Measurements from ENCODE around the gene ACOT11. TPM values are rescaled to one million over a fixed set of nuclear protein-coding genes. Genes with fewer than 3 reads are reported as not detected.

Gene ACOT11
- polyA plus RNA-seq, 1 of the 3 experiments (the other 2 are of a cell fraction): 6.9 TPM

DNA sequence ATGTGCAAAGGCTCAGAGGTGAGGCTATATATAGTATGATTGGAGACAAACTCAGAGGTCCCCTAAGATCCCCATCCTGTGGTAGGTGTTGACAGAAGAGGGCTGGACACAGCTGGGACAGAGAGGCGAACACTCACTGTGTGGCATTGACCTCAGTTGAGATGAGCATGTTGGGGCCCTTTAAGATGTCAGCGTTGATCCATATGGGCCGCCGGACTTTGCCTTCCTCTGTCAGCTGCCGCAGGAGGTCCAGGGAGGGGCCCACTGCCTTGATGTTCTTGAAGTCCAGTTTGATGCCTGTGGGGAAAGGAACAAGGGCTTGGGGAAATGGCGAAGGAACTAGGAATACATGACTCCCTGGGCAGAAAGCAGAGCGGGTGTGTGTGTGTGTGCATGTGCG, 66.5 kb downstream of the ACOT11 start:
- Histone ChIP-seq H3K79me2 (ENCODE audit: insufficient read depth) (no peaks in the 10 kb centered on the region), H3K36me3 (replicated peaks in 1 of 2; ENCODE audit: control insufficient read depth in 1 of 2, insufficient read depth in 2 of 2, low read length in 1 of 2) (no peaks in the 10 kb centered on the region), H3K27ac (ENCODE audit: low read depth in 2 of 2, low read length in 1 of 2) (no peak overlapping the region), H2AFZ (ENCODE audit: low read depth) (no peak overlapping the region), H3K9me2 (no peaks in the 10 kb centered on the region), H3K9ac (no peak overlapping the region), H3K27me3 (ENCODE audit: insufficient read depth) (no peaks in the 10 kb centered on the region), H3K4me2 (no peak overlapping the region), H3F3A (replicated peaks; ENCODE audit: insufficient read depth) (no peaks in the 10 kb centered on the region), H3K4me1 (ENCODE audit: control insufficient read depth in 1 of 2, insufficient read depth in 2 of 2, low read depth in 1 of 2, low read length in 1 of 2) (peaks cover 0 to 8% of the 10 kb centered on the region in 2 experiments; a peak in 1 of 4 replicates), H3K9me3 (no peaks in the 10 kb centered on the region), H3K4me3 (ENCODE audit: low read depth in 2 of 2, low read length in 1 of 2) (no peak overlapping the region), H4K20me1 (ENCODE audit: insufficient read depth) (no peaks in the 10 kb centered on the region)
- TF ChIP-seq, protein P1, sequence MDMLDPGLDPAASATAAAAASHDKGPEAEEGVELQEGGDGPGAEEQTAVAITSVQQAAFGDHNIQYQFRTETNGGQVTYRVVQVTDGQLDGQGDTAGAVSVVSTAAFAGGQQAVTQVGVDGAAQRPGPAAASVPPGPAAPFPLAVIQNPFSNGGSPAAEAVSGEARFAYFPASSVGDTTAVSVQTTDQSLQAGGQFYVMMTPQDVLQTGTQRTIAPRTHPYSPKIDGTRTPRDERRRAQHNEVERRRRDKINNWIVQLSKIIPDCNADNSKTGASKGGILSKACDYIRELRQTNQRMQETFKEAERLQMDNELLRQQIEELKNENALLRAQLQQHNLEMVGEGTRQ (IDR thresholded peaks at IDR 0.05; ENCODE audit: borderline replicate concordance, low read depth, low read length): no peak
- TF ChIP-seq NFIC (IDR thresholded peaks at IDR 0.05; ENCODE audit: borderline replicate concordance) (no peak), MXI1 (IDR thresholded peaks at IDR 0.05; ENCODE audit: low read depth, low read length) (no peak), YY1 (IDR thresholded peaks at IDR 0.05; ENCODE audit: low read depth) (no peak), MEF2A (IDR thresholded peaks at IDR 0.05; ENCODE audit: borderline replicate concordance, low read depth) (no peak)
- TF ChIP-seq, protein P2, sequence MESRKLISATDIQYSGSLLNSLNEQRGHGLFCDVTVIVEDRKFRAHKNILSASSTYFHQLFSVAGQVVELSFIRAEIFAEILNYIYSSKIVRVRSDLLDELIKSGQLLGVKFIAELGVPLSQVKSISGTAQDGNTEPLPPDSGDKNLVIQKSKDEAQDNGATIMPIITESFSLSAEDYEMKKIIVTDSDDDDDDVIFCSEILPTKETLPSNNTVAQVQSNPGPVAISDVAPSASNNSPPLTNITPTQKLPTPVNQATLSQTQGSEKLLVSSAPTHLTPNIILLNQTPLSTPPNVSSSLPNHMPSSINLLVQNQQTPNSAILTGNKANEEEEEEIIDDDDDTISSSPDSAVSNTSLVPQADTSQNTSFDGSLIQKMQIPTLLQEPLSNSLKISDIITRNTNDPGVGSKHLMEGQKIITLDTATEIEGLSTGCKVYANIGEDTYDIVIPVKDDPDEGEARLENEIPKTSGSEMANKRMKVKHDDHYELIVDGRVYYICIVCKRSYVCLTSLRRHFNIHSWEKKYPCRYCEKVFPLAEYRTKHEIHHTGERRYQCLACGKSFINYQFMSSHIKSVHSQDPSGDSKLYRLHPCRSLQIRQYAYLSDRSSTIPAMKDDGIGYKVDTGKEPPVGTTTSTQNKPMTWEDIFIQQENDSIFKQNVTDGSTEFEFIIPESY (IDR thresholded peaks at IDR 0.05; ENCODE audit: borderline replicate concordance, low read depth): no peak
- POLR2A ChIA-PET: no interaction called here
- DNase-seq: no peak
- WGBS (ENCODE audit: low lambda C conversion rate): 97% methylated on average over 8 of the region's 8 CpGs
- CTCF ChIA-PET: interaction anchor here (1.8 kb wide), 1 partner anchor 67 kb away, joined by 7 read pairs; the partner anchor contains the start of gene ACOT11

DNA sequence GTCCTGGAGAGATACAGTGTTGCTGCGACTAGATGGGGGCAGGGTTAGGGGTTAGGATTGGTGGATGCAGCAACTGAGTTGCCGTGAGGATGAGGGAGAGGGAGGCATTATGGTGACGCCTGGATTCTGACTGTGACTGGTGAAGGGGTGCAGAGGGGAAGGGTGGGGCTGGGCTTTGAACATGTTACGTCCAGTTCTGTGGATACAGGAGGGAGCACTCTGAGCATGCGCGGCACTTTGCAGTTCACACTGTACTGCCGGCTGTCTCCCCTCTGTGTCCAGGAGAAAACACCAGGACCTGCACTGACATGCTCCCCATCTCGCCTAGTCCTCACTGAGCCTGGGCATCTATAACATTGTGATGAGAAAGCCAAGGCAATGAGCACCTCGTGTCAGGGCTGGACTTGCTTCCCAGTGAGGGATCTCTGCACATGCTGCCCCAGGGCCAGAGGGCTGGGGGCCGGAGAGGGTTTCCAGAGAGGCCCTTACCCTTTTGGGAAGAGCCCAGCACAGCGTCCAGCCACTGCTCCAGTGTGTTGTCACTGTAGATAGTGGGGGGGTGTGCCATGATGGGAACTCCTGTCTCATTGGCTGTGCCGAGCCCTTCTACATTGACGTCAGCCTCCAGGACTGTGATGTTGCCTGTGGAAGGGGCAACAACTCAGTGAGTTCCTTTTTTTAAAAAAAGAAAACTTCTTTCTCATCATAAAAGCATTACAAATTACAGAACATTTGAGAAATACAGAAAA, 67.7 kb downstream of the ACOT11 start:
- Histone ChIP-seq H3K79me2 (ENCODE audit: insufficient read depth) (no peaks in the 10 kb centered on the region), H3K4me3 (ENCODE audit: low read depth in 2 of 2, low read length in 1 of 2) (no peak overlapping the region), H3K9me3 (no peaks in the 10 kb centered on the region), H3K4me1 (ENCODE audit: control insufficient read depth in 1 of 2, insufficient read depth in 2 of 2, low read depth in 1 of 2, low read length in 1 of 2) (peaks cover 0 to 8% of the 10 kb centered on the region in 2 experiments; a peak in 1 of 4 replicates), H2AFZ (ENCODE audit: low read depth) (no peak overlapping the region), H3F3A (replicated peaks; ENCODE audit: insufficient read depth) (no peaks in the 10 kb centered on the region), H3K27ac (ENCODE audit: low read depth in 2 of 2, low read length in 1 of 2) (no peak overlapping the region), H3K27me3 (ENCODE audit: insufficient read depth) (no peaks in the 10 kb centered on the region), H3K4me2 (no peak overlapping the region), H3K36me3 (replicated peaks in 1 of 2; ENCODE audit: control insufficient read depth in 1 of 2, insufficient read depth in 2 of 2, low read length in 1 of 2) (no peaks in the 10 kb centered on the region), H3K9ac (no peak overlapping the region), H4K20me1 (ENCODE audit: insufficient read depth) (no peaks in the 10 kb centered on the region), H3K9me2 (no peaks in the 10 kb centered on the region)
- 90% methylated on average over 7 of the region's 13 CpGs for WGBS (ENCODE audit: low lambda C conversion rate)
- TF ChIP-seq POLR2AphosphoS5 (IDR thresholded peaks at IDR 0.05; ENCODE audit: low read depth, low read length) (no peak), MXI1 (IDR thresholded peaks at IDR 0.05; ENCODE audit: low read depth, low read length) (no peak)
- TF ChIP-seq, protein P3, sequence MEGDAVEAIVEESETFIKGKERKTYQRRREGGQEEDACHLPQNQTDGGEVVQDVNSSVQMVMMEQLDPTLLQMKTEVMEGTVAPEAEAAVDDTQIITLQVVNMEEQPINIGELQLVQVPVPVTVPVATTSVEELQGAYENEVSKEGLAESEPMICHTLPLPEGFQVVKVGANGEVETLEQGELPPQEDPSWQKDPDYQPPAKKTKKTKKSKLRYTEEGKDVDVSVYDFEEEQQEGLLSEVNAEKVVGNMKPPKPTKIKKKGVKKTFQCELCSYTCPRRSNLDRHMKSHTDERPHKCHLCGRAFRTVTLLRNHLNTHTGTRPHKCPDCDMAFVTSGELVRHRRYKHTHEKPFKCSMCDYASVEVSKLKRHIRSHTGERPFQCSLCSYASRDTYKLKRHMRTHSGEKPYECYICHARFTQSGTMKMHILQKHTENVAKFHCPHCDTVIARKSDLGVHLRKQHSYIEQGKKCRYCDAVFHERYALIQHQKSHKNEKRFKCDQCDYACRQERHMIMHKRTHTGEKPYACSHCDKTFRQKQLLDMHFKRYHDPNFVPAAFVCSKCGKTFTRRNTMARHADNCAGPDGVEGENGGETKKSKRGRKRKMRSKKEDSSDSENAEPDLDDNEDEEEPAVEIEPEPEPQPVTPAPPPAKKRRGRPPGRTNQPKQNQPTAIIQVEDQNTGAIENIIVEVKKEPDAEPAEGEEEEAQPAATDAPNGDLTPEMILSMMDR (IDR thresholded peaks at IDR 0.05): no peak
- ChIA-PET POLR2A (no interaction called here), CTCF (no interaction called here)
- DNase-seq: peak; percentile 8
